ENCODE measurements around the gene BORCS5.

Gene BORCS5

GRCh38 chr12:12452326-12452902 lies 95.5 kb downstream of the BORCS5 start:
- Histone ChIP-seq H3K27me3 (replicated peaks; ENCODE audit: control insufficient read depth, insufficient read depth, low read length) (no peaks in the 10 kb centered on the region), H3K36me3 (ENCODE audit: control insufficient read depth, insufficient read depth, low read length) (no peaks in the 10 kb centered on the region), H3K4me3 (replicated peaks; ENCODE audit: low read depth, low read length) (no peak overlapping the region)
- TF ChIP-seq, protein P1, sequence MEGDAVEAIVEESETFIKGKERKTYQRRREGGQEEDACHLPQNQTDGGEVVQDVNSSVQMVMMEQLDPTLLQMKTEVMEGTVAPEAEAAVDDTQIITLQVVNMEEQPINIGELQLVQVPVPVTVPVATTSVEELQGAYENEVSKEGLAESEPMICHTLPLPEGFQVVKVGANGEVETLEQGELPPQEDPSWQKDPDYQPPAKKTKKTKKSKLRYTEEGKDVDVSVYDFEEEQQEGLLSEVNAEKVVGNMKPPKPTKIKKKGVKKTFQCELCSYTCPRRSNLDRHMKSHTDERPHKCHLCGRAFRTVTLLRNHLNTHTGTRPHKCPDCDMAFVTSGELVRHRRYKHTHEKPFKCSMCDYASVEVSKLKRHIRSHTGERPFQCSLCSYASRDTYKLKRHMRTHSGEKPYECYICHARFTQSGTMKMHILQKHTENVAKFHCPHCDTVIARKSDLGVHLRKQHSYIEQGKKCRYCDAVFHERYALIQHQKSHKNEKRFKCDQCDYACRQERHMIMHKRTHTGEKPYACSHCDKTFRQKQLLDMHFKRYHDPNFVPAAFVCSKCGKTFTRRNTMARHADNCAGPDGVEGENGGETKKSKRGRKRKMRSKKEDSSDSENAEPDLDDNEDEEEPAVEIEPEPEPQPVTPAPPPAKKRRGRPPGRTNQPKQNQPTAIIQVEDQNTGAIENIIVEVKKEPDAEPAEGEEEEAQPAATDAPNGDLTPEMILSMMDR (IDR thresholded peaks at IDR 0.05; ENCODE audit: insufficient read depth, low read length, poor library complexity, severe bottlenecking): no peak
- no peak for DNase-seq (ENCODE audit: extremely low read depth, insufficient read length)

DNA sequence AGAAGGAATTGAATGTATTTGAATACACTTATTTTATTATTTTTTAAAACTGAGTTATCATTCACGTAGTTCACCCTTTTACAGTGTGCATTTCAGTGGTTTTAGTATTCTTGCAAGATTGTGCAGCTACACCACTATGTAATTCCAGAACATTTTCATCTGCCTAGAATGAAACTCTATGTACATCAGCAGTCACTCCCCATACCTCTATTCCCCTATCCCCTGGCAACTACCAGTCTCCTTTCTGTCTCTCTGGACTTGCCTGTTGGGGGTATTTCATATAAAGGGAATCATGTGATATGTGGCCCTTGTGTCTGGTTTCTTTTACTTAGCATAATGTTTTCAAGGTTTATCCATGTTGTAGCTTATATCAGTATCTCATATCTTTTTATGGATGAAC lies 96.8 kb downstream of the BORCS5 start:
- DNase-seq (ENCODE audit: extremely low read depth, insufficient read length): no peak
- TF ChIP-seq, protein P1 (IDR thresholded peaks at IDR 0.05; ENCODE audit: insufficient read depth, low read length, poor library complexity, severe bottlenecking): no peak
- no peaks in the 10 kb centered on the region for H3K36me3 ChIP-seq (ENCODE audit: control insufficient read depth, insufficient read depth, low read length)
- no peak overlapping the region for H3K4me3 ChIP-seq (replicated peaks; ENCODE audit: low read depth, low read length)
- H3K27me3 ChIP-seq (replicated peaks; ENCODE audit: control insufficient read depth, insufficient read depth, low read length): no peaks in the 10 kb centered on the region

- Histone ChIP-seq H3K36me3 (ENCODE audit: control insufficient read depth, insufficient read depth, low read length) (no peaks in the 10 kb centered on the region), H3K4me3 (replicated peaks; ENCODE audit: low read depth, low read length) (no peak overlapping the region), H3K27me3 (replicated peaks; ENCODE audit: control insufficient read depth, insufficient read depth, low read length) (no peaks in the 10 kb centered on the region)
- no peak for DNase-seq (ENCODE audit: extremely low read depth, insufficient read length)
- TF ChIP-seq, protein P1 (IDR thresholded peaks at IDR 0.05; ENCODE audit: insufficient read depth, low read length, poor library complexity, severe bottlenecking): no peak
These were observed 97.4 kb downstream of the BORCS5 start for GRCh38 chr12:12454315-12454714.

DNA sequence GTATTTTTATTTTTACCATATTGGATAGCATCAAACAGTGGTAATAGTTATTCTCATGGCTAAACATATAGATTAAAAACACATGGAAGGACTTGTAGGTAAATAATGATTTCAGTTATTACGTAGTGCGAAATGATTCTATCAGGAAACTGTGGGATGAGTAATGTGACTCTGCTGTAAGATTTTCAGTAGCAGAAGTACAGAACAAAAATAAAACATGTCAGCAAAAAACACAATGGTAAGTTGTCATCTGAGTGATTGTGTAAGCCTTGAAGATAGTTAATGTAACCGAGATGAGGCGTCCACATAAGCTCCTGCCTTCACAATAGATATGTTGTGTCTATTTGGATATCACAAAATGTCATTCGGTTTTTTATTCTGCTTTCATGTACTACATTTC lies 99.8 kb downstream of the BORCS5 start:
- Histone ChIP-seq H3K27me3 (replicated peaks; ENCODE audit: control insufficient read depth, insufficient read depth, low read length) (no peaks in the 10 kb centered on the region), H3K36me3 (ENCODE audit: control insufficient read depth, insufficient read depth, low read length) (no peaks in the 10 kb centered on the region), H3K4me3 (replicated peaks; ENCODE audit: low read depth, low read length) (no peak overlapping the region)
- DNase-seq (ENCODE audit: extremely low read depth, insufficient read length): no peak
- TF ChIP-seq, protein P1 (IDR thresholded peaks at IDR 0.05; ENCODE audit: insufficient read depth, low read length, poor library complexity, severe bottlenecking): no peak

DNA sequence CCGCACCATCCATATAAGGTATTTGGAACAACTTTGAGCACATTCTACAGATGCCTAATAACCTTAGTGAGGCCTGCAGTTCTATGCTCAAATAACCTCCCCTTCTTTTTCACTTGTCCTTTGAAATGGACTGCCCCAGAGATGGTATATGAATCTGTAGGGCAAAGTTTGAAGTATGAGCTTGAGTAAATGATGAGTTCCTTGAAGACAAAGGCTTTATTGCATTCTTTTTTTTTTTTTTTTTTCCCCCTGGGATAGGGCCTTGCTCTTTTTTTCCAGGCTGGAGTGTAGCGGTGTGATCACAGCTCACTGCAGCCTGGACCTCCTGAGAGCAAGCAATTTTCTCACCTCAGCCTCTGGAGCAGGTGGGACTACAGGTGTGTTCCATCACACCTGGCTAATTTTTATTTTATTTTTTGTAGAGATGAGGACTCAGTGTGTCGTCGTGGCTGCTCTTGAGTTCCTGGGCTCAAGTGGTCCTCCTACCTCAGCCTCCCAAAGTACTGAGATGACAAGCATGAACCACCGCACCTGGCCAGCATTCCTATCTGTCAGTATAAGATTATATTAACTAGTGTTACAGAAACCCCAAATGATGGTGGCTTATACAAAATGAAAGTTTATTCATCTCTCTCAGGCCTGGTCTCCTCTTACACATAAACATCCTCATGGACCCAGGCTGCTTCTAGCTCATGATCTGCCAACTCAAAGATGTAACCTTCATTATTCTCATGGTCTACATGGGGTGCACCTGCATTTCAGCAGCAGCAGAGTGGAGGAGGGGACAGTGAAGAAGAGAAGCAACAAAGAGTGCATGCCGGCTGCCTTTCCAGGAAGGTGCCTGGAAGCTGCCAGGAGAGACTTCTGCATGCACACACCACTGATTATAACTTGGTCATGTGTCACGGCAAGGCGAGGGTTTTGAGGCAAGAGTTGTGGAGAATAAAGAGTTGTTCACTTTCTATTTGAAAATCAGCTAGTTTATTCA lies 104.4 kb downstream of the BORCS5 start:
- H3K27me3 ChIP-seq (replicated peaks; ENCODE audit: control insufficient read depth, insufficient read depth, low read length): no peaks in the 10 kb centered on the region
- no peak overlapping the region for H3K4me3 ChIP-seq (replicated peaks; ENCODE audit: low read depth, low read length)
- TF ChIP-seq, protein P1 (IDR thresholded peaks at IDR 0.05; ENCODE audit: insufficient read depth, low read length, poor library complexity, severe bottlenecking): no peak
- H3K36me3 ChIP-seq (ENCODE audit: control insufficient read depth, insufficient read depth, low read length): peaks cover 2% of the 10 kb centered on the region; the same call in 1 of the 2 replicates
- no peak for DNase-seq (ENCODE audit: extremely low read depth, insufficient read length)

All from GM06990 (cell line).